ENCODE data around the gene GATAD2B.

- TF ChIP-seq CTCF (IDR thresholded peaks at IDR 0.05; ENCODE audit: poor library complexity, severe bottlenecking) = no peak
- TF ChIP-seq TAF1 (IDR thresholded peaks at IDR 0.05; ENCODE audit: low read depth) = no peak
- TF ChIP-seq EP300 (conservative IDR thresholded peaks at IDR 0.05; ENCODE audit: poor library complexity, severe bottlenecking) = no peak
These were observed 23.3 kb downstream of the GATAD2B start for GRCh38 chr1:153899509-153899908.
